Measurements from ENCODE around the gene FYCO1.

FYCO1 gene

GRCh38 chr3:45885979-45886705, 109.5 kb downstream of the FYCO1 start, which contains the start of gene CCR9:
CCR9 (plus strand) TSS chr3:45886543; CDS start chr3:45894934, 8,391 bp downstream.
- DNase-seq = no peak
- no peak within 1 kb of the TSS for H2BK12ac ChIP-seq (ENCODE audit: low read length in 2 of 2)

GRCh38 chr3:45884368-45885201, 111.0 kb downstream of the FYCO1 start:
- Histone ChIP-seq H2AFZ (ENCODE audit: low read depth, low read length) (no peak overlapping the region), H3K18ac (ENCODE audit: low read depth in 1 of 2, low read length in 2 of 2) (no peak overlapping the region), H3K4ac (ENCODE audit: low read depth in 1 of 2, low read length in 2 of 2) (no peak overlapping the region), H2BK120ac (ENCODE audit: low read depth, low read length) (no peak overlapping the region), H2AK5ac (ENCODE audit: low read length, severe bottlenecking) (no peak overlapping the region), H3K27ac (ENCODE audit: low read length, poor library complexity, severe bottlenecking) (no peak overlapping the region), H2BK15ac (ENCODE audit: low read depth, poor library complexity, severe bottlenecking) (no peak overlapping the region), H3K27me3 (ENCODE audit: control insufficient read depth in 1 of 2, insufficient read depth in 1 of 2, low read length in 2 of 2) (peaks cover 18 to 22% of the 10 kb centered on the region in 2 experiments), H3K14ac (ENCODE audit: low read length in 2 of 2) (no peak overlapping the region), H4K8ac (ENCODE audit: low read length) (no peak overlapping the region), H2BK5ac (ENCODE audit: low read depth, low read length, poor library complexity, severe bottlenecking) (no peak overlapping the region), H2BK12ac (ENCODE audit: low read length in 2 of 2) (no peak overlapping the region), H3K9ac (ENCODE audit: low read length) (no peak overlapping the region), H3K4me1 (ENCODE audit: control insufficient read depth, insufficient read depth, low read depth, low read length) (no peaks in the 10 kb centered on the region), H3K4me2 (ENCODE audit: low read length, poor library complexity, severe bottlenecking) (no peak overlapping the region), H3K4me3 (ENCODE audit: insufficient read depth in 1 of 2, low read depth in 1 of 2, low read length in 2 of 2) (no peak overlapping the region), H3K79me1 (replicated peaks; ENCODE audit: low read length, poor library complexity, severe bottlenecking) (no peaks in the 10 kb centered on the region), H4K91ac (ENCODE audit: low read length) (no peak overlapping the region), H3K9me3 (ENCODE audit: control insufficient read depth, low read length) (no peaks in the 10 kb centered on the region), H3K36me3 (ENCODE audit: control insufficient read depth in 1 of 2, insufficient read depth in 2 of 2, low read depth in 1 of 2, low read length in 2 of 2) (no peaks in the 10 kb centered on the region), H3K23ac (ENCODE audit: low read length in 2 of 2) (no peak overlapping the region)
- DNase-seq = no peak
- 83% methylated on average over 22 of the region's 23 CpGs for WGBS

More at GRCh38 chr3:45885979-45886705, 109.5 kb downstream of the FYCO1 start, which contains the start of gene CCR9:
- peaks cover 18 to 22% of the 10 kb centered on the region in 2 experiments for H3K27me3 ChIP-seq (ENCODE audit: control insufficient read depth in 1 of 2, insufficient read depth in 1 of 2, low read length in 2 of 2)
- H3K79me1 ChIP-seq (replicated peaks; ENCODE audit: low read length, poor library complexity, severe bottlenecking) = no peaks in the 10 kb centered on the region
- no peak within 1 kb of the TSS for H3K27ac ChIP-seq (ENCODE audit: low read length, poor library complexity, severe bottlenecking)
- no peaks in the 10 kb centered on the region for H3K9me3 ChIP-seq (ENCODE audit: control insufficient read depth, low read length)
- H4K91ac ChIP-seq (ENCODE audit: low read length) = no peak within 1 kb of the TSS
- H2AFZ ChIP-seq (ENCODE audit: low read depth, low read length) = no peak within 1 kb of the TSS
- no peak within 1 kb of the TSS for H4K8ac ChIP-seq (ENCODE audit: low read length)
- H3K4ac ChIP-seq (ENCODE audit: low read depth in 1 of 2, low read length in 2 of 2) = no peak within 1 kb of the TSS
- H3K36me3 ChIP-seq (ENCODE audit: control insufficient read depth in 1 of 2, insufficient read depth in 2 of 2, low read depth in 1 of 2, low read length in 2 of 2) = no peaks in the 10 kb centered on the region
- H3K18ac ChIP-seq (ENCODE audit: low read depth in 1 of 2, low read length in 2 of 2) = no peak within 1 kb of the TSS
- no peak within 1 kb of the TSS for H3K23ac ChIP-seq (ENCODE audit: low read length in 2 of 2)
- no peak within 1 kb of the TSS for H3K4me3 ChIP-seq (ENCODE audit: insufficient read depth in 1 of 2, low read depth in 1 of 2, low read length in 2 of 2)
- WGBS = 90% methylated on average over 9 of the region's 9 CpGs
- H2BK5ac ChIP-seq (ENCODE audit: low read depth, low read length, poor library complexity, severe bottlenecking) = no peak within 1 kb of the TSS
- H3K4me2 ChIP-seq (ENCODE audit: low read length, poor library complexity, severe bottlenecking) = no peak within 1 kb of the TSS
- no peak within 1 kb of the TSS for H3K14ac ChIP-seq (ENCODE audit: low read length in 2 of 2)
- no peaks in the 10 kb centered on the region for H3K4me1 ChIP-seq (ENCODE audit: control insufficient read depth, insufficient read depth, low read depth, low read length)
- no peak within 1 kb of the TSS for H2AK5ac ChIP-seq (ENCODE audit: low read length, severe bottlenecking)
- H2BK15ac ChIP-seq (ENCODE audit: low read depth, poor library complexity, severe bottlenecking) = no peak within 1 kb of the TSS
- no peak within 1 kb of the TSS for H2BK120ac ChIP-seq (ENCODE audit: low read depth, low read length)
- no peak within 1 kb of the TSS for H3K9ac ChIP-seq (ENCODE audit: low read length)

GRCh38 chr3:45881078-45882022, 114.3 kb downstream of the FYCO1 start:
- H3K27me3 ChIP-seq (ENCODE audit: control insufficient read depth in 1 of 2, insufficient read depth in 1 of 2, low read length in 2 of 2) = peaks cover 23 to 29% of the 10 kb centered on the region in 2 experiments
- no peaks in the 10 kb centered on the region for H3K4me1 ChIP-seq (ENCODE audit: control insufficient read depth, insufficient read depth, low read depth, low read length)
- no peak overlapping the region for H3K18ac ChIP-seq (ENCODE audit: low read depth in 1 of 2, low read length in 2 of 2)
- H3K9ac ChIP-seq (ENCODE audit: low read length) = no peak overlapping the region
- H3K79me1 ChIP-seq (replicated peaks; ENCODE audit: low read length, poor library complexity, severe bottlenecking) = no peaks in the 10 kb centered on the region
- no peak overlapping the region for H3K4ac ChIP-seq (ENCODE audit: low read depth in 1 of 2, low read length in 2 of 2)
- H3K9me3 ChIP-seq (ENCODE audit: control insufficient read depth, low read length) = no peaks in the 10 kb centered on the region
- no peaks in the 10 kb centered on the region for H3K36me3 ChIP-seq (ENCODE audit: control insufficient read depth in 1 of 2, insufficient read depth in 2 of 2, low read depth in 1 of 2, low read length in 2 of 2)
- no peak overlapping the region for H3K14ac ChIP-seq (ENCODE audit: low read length in 2 of 2)
- no peak overlapping the region for H2BK120ac ChIP-seq (ENCODE audit: low read depth, low read length)
- no peak overlapping the region for H2AFZ ChIP-seq (ENCODE audit: low read depth, low read length)
- H3K4me3 ChIP-seq (ENCODE audit: insufficient read depth in 1 of 2, low read depth in 1 of 2, low read length in 2 of 2) = no peak overlapping the region
- no peak overlapping the region for H3K27ac ChIP-seq (ENCODE audit: low read length, poor library complexity, severe bottlenecking)
- peak; percentile 2 for DNase-seq
- no peak overlapping the region for H4K8ac ChIP-seq (ENCODE audit: low read length)
- no peak overlapping the region for H4K91ac ChIP-seq (ENCODE audit: low read length)
- H3K23ac ChIP-seq (ENCODE audit: low read length in 2 of 2) = no peak overlapping the region
- H3K4me2 ChIP-seq (ENCODE audit: low read length, poor library complexity, severe bottlenecking) = no peak overlapping the region
- H2BK12ac ChIP-seq (ENCODE audit: low read length in 2 of 2) = no peak overlapping the region
- WGBS = 63% methylated on average over 6 of the region's 8 CpGs
- no peak overlapping the region for H2BK15ac ChIP-seq (ENCODE audit: low read depth, poor library complexity, severe bottlenecking)
- no peak overlapping the region for H2AK5ac ChIP-seq (ENCODE audit: low read length, severe bottlenecking)
- H2BK5ac ChIP-seq (ENCODE audit: low read depth, low read length, poor library complexity, severe bottlenecking) = no peak overlapping the region

Measured in mesenchymal stem cell (in vitro differentiated cells and primary cell).